HG03196 (cell line): Measurements from ENCODE around the gene CLECL1.

Source experiments
- ATAC-seq: cut with Tn5 transposase; IDR thresholded peaks from one replicate; pipeline ENCODE4 v1.9.1; 2021; ENCODE audit not compliant: unreplicated experiment

The CLECL1 gene

GRCh38 chr12:9732921-9733461 is at the start of gene CLECL1:
CLECL1 (minus strand) TSS chr12:9733097.
- ATAC-seq = no peak

GRCh38 chr12:9781360-9781759 is 48.5 kb upstream of the CLECL1 start:
- no peak for ATAC-seq

GRCh38 chr12:9779209-9779608 is 46.3 kb upstream of the CLECL1 start:
- no peak for ATAC-seq

GRCh38 chr12:9776781-9777180 is 43.9 kb upstream of the CLECL1 start:
- ATAC-seq = no peak

GRCh38 chr12:9773216-9773877 is 40.5 kb upstream of the CLECL1 start:
- no peak for ATAC-seq

- ATAC-seq = no peak
These were observed 30.1 kb upstream of the CLECL1 start for GRCh38 chr12:9763025-9763424.

- no peak for ATAC-seq
These were observed 29.5 kb upstream of the CLECL1 start for GRCh38 chr12:9762369-9762768.

- no peak for ATAC-seq
These were observed 28.5 kb upstream of the CLECL1 start for GRCh38 chr12:9761419-9761781.

- peak; percentile 42 for ATAC-seq
These were observed 28.0 kb upstream of the CLECL1 start, which contains the start of gene CD69 for GRCh38 chr12:9760699-9761418. CD69 (minus strand) TSS chr12:9760901; CDS start chr12:9760820, 81 bp downstream.

GRCh38 chr12:9760120-9760519 is 27.2 kb upstream of the CLECL1 start:
- ATAC-seq = no peak

- ATAC-seq = no peak
These were observed 26.8 kb upstream of the CLECL1 start for GRCh38 chr12:9759694-9760093.

GRCh38 chr12:9758119-9758518 is 25.2 kb upstream of the CLECL1 start:
- no peak for ATAC-seq

- no peak for ATAC-seq
These were observed 24.6 kb upstream of the CLECL1 start for GRCh38 chr12:9757433-9758025.

- ATAC-seq = no peak
These were observed 23.8 kb upstream of the CLECL1 start for GRCh38 chr12:9756706-9757105.

GRCh38 chr12:9756170-9756569 is 23.3 kb upstream of the CLECL1 start:
- no peak for ATAC-seq

- ATAC-seq = no peak
These were observed 22.7 kb upstream of the CLECL1 start for GRCh38 chr12:9755567-9755966.

- no peak for ATAC-seq
These were observed 22.1 kb upstream of the CLECL1 start for GRCh38 chr12:9755035-9755434.

GRCh38 chr12:9754099-9754927 is 21.4 kb upstream of the CLECL1 start:
- ATAC-seq = no peak

- ATAC-seq = no peak
These were observed 20.6 kb upstream of the CLECL1 start for GRCh38 chr12:9753498-9753897.

GRCh38 chr12:9753073-9753472 is 20.2 kb upstream of the CLECL1 start:
- ATAC-seq = no peak
